Measurements from ENCODE around the gene TELO2. TPM values are rescaled to one million over a fixed set of nuclear protein-coding genes. Genes with fewer than 3 reads are reported as not detected.

Gene TELO2
- total and polyA plus RNA-seq, 9 donors, result 0.27 to 36.8 (median 31.7) TPM

DNA sequence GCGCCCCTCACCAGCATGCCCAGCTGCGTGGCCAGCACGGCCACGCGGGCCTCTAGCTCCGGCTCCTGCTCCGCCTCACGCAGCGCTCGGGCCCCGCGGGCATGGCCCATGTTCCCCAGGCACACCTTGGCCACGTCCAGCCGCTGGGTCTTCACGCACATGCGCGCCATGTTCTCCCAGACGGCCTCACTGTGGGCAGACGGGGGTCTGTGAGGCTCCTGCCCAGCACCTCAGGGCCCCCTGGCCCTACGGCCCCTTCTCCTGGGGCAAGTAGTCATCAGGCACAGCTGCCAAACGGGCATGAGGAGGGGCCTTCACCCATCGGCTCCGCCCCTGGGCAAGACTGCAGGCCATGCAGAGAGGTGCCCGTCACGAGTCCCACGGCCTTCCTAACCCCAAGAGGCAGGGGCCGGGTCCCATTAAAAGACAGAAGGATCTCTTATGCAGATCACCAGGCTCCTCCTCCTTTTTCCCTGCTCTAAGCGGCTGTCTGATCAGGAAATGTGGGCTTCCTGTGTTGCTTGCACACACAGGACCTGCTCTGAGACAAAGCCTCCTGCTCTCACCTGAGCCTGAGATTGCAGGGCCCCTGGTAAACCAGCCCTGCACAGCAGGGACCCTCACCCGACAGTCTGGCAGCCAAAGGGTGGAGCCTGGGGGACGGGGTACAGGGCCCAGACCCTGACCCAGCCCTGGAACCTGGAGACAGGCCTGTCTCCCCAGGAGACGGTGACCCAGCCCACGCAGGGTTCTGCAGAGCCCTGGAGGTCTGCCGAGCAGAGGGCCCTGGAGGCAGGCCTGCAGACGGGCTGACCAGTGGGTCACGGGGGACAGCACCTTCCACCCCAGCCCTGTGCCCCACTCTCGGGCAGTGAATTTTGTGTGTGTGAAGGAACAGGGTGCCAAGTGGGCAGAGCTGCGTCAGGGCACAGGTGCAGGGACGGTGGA is 33.7 kb downstream of the TELO2 start:
- TF ChIP-seq, protein P1, sequence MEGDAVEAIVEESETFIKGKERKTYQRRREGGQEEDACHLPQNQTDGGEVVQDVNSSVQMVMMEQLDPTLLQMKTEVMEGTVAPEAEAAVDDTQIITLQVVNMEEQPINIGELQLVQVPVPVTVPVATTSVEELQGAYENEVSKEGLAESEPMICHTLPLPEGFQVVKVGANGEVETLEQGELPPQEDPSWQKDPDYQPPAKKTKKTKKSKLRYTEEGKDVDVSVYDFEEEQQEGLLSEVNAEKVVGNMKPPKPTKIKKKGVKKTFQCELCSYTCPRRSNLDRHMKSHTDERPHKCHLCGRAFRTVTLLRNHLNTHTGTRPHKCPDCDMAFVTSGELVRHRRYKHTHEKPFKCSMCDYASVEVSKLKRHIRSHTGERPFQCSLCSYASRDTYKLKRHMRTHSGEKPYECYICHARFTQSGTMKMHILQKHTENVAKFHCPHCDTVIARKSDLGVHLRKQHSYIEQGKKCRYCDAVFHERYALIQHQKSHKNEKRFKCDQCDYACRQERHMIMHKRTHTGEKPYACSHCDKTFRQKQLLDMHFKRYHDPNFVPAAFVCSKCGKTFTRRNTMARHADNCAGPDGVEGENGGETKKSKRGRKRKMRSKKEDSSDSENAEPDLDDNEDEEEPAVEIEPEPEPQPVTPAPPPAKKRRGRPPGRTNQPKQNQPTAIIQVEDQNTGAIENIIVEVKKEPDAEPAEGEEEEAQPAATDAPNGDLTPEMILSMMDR (IDR thresholded peaks at IDR 0.05), result no peak
- no peak for TF ChIP-seq POLR2A (IDR thresholded peaks at IDR 0.05)
- no peak for TF ChIP-seq EP300 (IDR thresholded peaks at IDR 0.05)
- Histone ChIP-seq H3K36me3 (no peaks in the 10 kb centered on the region), H3K9me3 (no peaks in the 10 kb centered on the region), H3K4me1 (ENCODE audit: insufficient read depth) (peaks cover 9% of the 10 kb centered on the region), H3K4me3 (no peak overlapping the region), H3K27ac (no peak overlapping the region), H3K27me3 (no peaks in the 10 kb centered on the region)
- intact Hi-C loops (cut with DNase I), result no loop called here
- no peak for DNase-seq
- 88 to 91% (median 88%) methylated on average over 37 to 38 of the region's 38 CpGs for WGBS, 3 donors

DNA sequence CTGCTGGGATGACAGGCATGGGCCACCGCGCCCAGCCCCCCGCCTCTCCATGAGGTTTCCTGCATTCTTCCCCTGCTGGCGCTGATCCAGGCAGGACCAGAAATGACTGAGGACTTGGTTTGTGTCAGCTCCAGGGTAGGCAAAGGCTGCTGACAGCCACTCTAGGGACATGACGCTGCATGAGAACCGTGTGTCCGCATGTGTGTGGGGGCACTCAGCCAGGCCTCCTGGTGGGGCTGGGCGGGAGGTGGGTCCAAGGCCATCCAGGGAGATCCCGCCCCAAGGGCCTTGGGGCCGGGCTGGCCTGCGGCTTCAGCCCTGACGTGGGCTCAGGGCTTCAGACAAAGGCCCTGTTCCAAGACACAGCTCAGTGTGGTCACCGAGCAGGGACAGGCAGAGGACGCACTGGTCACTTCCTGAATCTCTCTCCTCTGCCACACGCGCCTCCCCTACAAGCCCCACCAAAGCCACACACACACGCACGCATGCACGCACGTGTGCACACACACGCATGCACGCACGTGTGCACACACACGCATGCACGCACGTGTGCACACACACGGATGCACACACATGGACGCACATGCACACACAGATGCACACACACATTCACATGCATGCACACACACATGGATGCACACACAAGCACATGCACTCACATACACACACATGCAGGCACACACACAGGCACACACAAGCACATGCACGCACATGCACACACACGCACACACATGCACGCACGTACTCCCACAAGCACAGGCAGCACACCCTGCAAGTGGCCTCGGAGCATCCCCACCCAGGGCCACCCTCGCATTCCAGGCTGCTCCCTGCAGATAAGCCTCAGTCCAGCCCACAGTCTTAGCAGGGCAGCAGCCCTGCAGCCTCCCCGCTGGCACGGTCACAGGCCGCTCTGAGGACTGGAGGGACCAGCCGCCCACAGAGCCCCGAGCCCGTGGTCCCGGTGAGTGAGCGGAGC is 35.0 kb downstream of the TELO2 start:
- peak in 4 of 5 donors; percentile 41 to 73 (median 64) for DNase-seq
- Histone ChIP-seq H3K27me3 (no peaks in the 10 kb centered on the region), H3K4me3 (no peak overlapping the region), H3K9me3 (no peaks in the 10 kb centered on the region), H3K27ac (no peak overlapping the region), H3K4me1 (ENCODE audit: insufficient read depth) (peaks cover 18% of the 10 kb centered on the region), H3K36me3 (no peaks in the 10 kb centered on the region)
- intact Hi-C loops (cut with DNase I), result no loop called here
- 20 to 46% (median 29%) methylated on average over 39 to 42 of the region's 42 CpGs for WGBS, 3 donors
- no peak for TF ChIP-seq POLR2A (IDR thresholded peaks at IDR 0.05)
- TF ChIP-seq, protein P1 (IDR thresholded peaks at IDR 0.05), result no peak
- no peak for TF ChIP-seq EP300 (IDR thresholded peaks at IDR 0.05)

DNA sequence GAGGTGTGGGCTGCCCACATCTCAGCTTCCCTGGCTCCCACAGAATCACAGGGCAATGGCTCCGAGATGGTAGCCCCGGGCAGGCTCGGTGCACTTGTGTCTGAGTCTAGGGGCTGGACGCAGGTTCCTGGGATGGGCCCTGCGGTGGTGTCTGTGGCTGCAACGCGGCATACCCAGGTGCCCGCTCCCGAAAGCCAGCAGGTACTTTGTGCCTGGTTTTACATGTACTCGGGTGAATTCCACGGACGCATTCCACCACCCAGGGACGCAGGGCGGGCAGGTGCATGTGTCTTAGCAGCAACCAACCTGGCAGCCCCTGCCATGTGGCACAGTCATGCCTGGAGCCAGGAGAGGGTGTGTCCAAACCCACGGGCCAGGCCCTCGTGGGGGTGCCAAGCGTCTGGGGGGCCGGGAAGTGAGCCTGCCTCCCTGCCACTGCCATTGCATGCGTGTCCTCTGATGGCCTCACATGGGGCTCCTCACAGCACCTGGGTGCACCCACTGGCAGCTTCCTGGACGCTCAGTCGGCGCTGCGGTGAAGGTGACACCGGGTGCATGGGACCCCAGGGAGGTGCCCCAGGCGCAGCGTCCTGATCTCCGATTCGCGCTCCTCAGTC is 35.9 kb downstream of the TELO2 start:
- H3K27ac ChIP-seq, result no peak overlapping the region
- DNase-seq, result no peak
- H3K27me3 ChIP-seq, result no peaks in the 10 kb centered on the region
- H3K9me3 ChIP-seq, result no peaks in the 10 kb centered on the region
- H3K4me1 ChIP-seq (ENCODE audit: insufficient read depth), result peaks cover 20% of the 10 kb centered on the region
- H3K4me3 ChIP-seq, result no peak overlapping the region
- TF ChIP-seq, protein P1 (IDR thresholded peaks at IDR 0.05), result no peak
- no peak for TF ChIP-seq POLR2A (IDR thresholded peaks at IDR 0.05)
- TF ChIP-seq EP300 (IDR thresholded peaks at IDR 0.05), result no peak
- WGBS, 3 donors, result 88 to 91% (median 89%) methylated on average over 28 to 29 of the region's 29 CpGs
- H3K36me3 ChIP-seq, result no peaks in the 10 kb centered on the region
- intact Hi-C loops (cut with DNase I), result no loop called here
